HG02678 (cell line): ENCODE results near the gene INPP5A.
"Not testable (repeated sequence)": the region's sequence is repeated elsewhere in the genome, so short reads cannot be mapped to it uniquely, and the experiment has no call there.

ENCODE experiments used
- ATAC-seq: cut with Tn5 transposase; IDR thresholded peaks from one replicate; pipeline ENCODE4 v1.9.1; 2021; ENCODE audit warnings: mild to moderate bottlenecking, moderate library complexity; ENCODE audit not compliant: unreplicated experiment

INPP5A gene

GRCh38 chr10:132699411-132700155 lies 162.0 kb downstream of the INPP5A start:
- ATAC-seq = no peak

GRCh38 chr10:132700156-132701098 lies 162.8 kb downstream of the INPP5A start:
- ATAC-seq = no peak

- ATAC-seq = no peak
These were observed 163.7 kb downstream of the INPP5A start for GRCh38 chr10:132701099-132701845.

GRCh38 chr10:132701846-132702190 lies 164.2 kb downstream of the INPP5A start:
- ATAC-seq = no peak

- no peak for ATAC-seq
These were observed 165.2 kb downstream of the INPP5A start for GRCh38 chr10:132702601-132703418.

- ATAC-seq = no peak
These were observed 165.9 kb downstream of the INPP5A start for GRCh38 chr10:132703419-132704007.

GRCh38 chr10:132704008-132704814 lies 166.6 kb downstream of the INPP5A start:
- ATAC-seq = no peak

- ATAC-seq = not testable (repeated sequence)
These were observed 167.2 kb downstream of the INPP5A start for GRCh38 chr10:132704815-132705064.

GRCh38 chr10:132705173-132705572 lies 167.6 kb downstream of the INPP5A start:
- no peak for ATAC-seq

- ATAC-seq = no peak
These were observed 168.4 kb downstream of the INPP5A start for GRCh38 chr10:132705943-132706342.

GRCh38 chr10:132706701-132707100 lies 169.1 kb downstream of the INPP5A start:
- ATAC-seq = no peak

GRCh38 chr10:132707121-132707775 lies 169.7 kb downstream of the INPP5A start:
- no peak for ATAC-seq

- ATAC-seq = no peak
These were observed 170.2 kb downstream of the INPP5A start for GRCh38 chr10:132707776-132708171.

GRCh38 chr10:132708441-132708840 lies 170.9 kb downstream of the INPP5A start:
- ATAC-seq = no peak

- ATAC-seq = no peak
These were observed 171.3 kb downstream of the INPP5A start for GRCh38 chr10:132708936-132709335.

GRCh38 chr10:132709471-132709951 lies 171.9 kb downstream of the INPP5A start:
- no peak for ATAC-seq

GRCh38 chr10:132710036-132710686 lies 172.6 kb downstream of the INPP5A start:
- no peak for ATAC-seq
